ENCODE results near the gene KIT.

The KIT gene

GRCh38 chr4:54773022-54773421 lies 115.3 kb downstream of the KIT start:
- Mint-ChIP-seq H3K4me3 (no peak overlapping the region), H3K27me3 (peaks cover 4 to 5% of the 10 kb centered on the region in 2 donors)
- no peak for ATAC-seq (replicated peaks)

GRCh38 chr4:54779036-54779435 lies 121.3 kb downstream of the KIT start:
- no peak for ATAC-seq (replicated peaks)
- Mint-ChIP-seq H3K4me3 (no peak overlapping the region), H3K4me1 (no peaks in the 10 kb centered on the region), H3K27me3 (peaks cover 4 to 11% of the 10 kb centered on the region in 2 donors), H3K9me3 (no peaks in the 10 kb centered on the region), H3K27ac (no peak overlapping the region), H3K36me3 (no peaks in the 10 kb centered on the region)
- DNase-seq, result no peak

More at GRCh38 chr4:54773022-54773421, 115.3 kb downstream of the KIT start:
- Mint-ChIP-seq H3K9me3 (peaks cover 0 to 6% of the 10 kb centered on the region in 2 donors), H3K27ac (no peak overlapping the region), H3K36me3 (no peaks in the 10 kb centered on the region), H3K4me1 (no peaks in the 10 kb centered on the region)
- no peak for DNase-seq

- H3K27ac Mint-ChIP-seq, result no peak overlapping the region
- ATAC-seq (replicated peaks) (no peak), DNase-seq (no peak)
- peaks cover 4 to 11% of the 10 kb centered on the region in 2 donors for H3K27me3 Mint-ChIP-seq
- H3K9me3 Mint-ChIP-seq, result no peaks in the 10 kb centered on the region
- H3K4me3 Mint-ChIP-seq, result no peak overlapping the region
- H3K36me3 Mint-ChIP-seq, result no peaks in the 10 kb centered on the region
- H3K4me1 Mint-ChIP-seq, result peaks cover 0 to 3% of the 10 kb centered on the region in 2 donors
These were observed 121.9 kb downstream of the KIT start for GRCh38 chr4:54779476-54780148.

GRCh38 chr4:54780149-54780495 lies 122.4 kb downstream of the KIT start:
- H3K4me1 Mint-ChIP-seq, result peaks cover 0 to 3% of the 10 kb centered on the region in 2 donors
- no peak for ATAC-seq (replicated peaks)

GRCh38 chr4:54781756-54782155 lies 124.0 kb downstream of the KIT start:
- Mint-ChIP-seq H3K4me3 (no peak overlapping the region), H3K4me1 (peaks cover 0 to 3% of the 10 kb centered on the region in 2 donors), H3K36me3 (no peaks in the 10 kb centered on the region), H3K9me3 (no peaks in the 10 kb centered on the region), H3K27ac (no peak overlapping the region), H3K27me3 (peaks cover under 1 to 7% of the 10 kb centered on the region in 2 donors)
- DNase-seq (no peak), ATAC-seq (replicated peaks) (no peak)

More at GRCh38 chr4:54780149-54780495, 122.4 kb downstream of the KIT start:
- H3K27ac Mint-ChIP-seq, result no peak overlapping the region
- no peaks in the 10 kb centered on the region for H3K9me3 Mint-ChIP-seq
- H3K27me3 Mint-ChIP-seq, result peaks cover 4 to 11% of the 10 kb centered on the region in 2 donors
- H3K36me3 Mint-ChIP-seq, result no peaks in the 10 kb centered on the region
- DNase-seq, result no peak
- no peak overlapping the region for H3K4me3 Mint-ChIP-seq

GRCh38 chr4:54783402-54784110 lies 125.8 kb downstream of the KIT start:
- H3K4me3 Mint-ChIP-seq, result no peak overlapping the region
- no peak overlapping the region for H3K27ac Mint-ChIP-seq
- no peaks in the 10 kb centered on the region for H3K36me3 Mint-ChIP-seq

GRCh38 chr4:54784161-54784671 lies 126.5 kb downstream of the KIT start:
- Mint-ChIP-seq H3K27ac (no peak overlapping the region), H3K27me3 (peaks cover 0 to 6% of the 10 kb centered on the region in 2 donors), H3K36me3 (no peaks in the 10 kb centered on the region), H3K9me3 (no peaks in the 10 kb centered on the region), H3K4me1 (peaks cover 0 to 3% of the 10 kb centered on the region in 2 donors), H3K4me3 (no peak overlapping the region)
- ATAC-seq (replicated peaks) (no peak), DNase-seq (no peak)

More at GRCh38 chr4:54783402-54784110, 125.8 kb downstream of the KIT start:
- DNase-seq (no peak), ATAC-seq (replicated peaks) (no peak)
- Mint-ChIP-seq H3K4me1 (peaks cover 0 to 3% of the 10 kb centered on the region in 2 donors), H3K9me3 (no peaks in the 10 kb centered on the region), H3K27me3 (peaks cover 0 to 2% of the 10 kb centered on the region in 2 donors)

All from stimulated activated naive B cell treated with anti-CD40 and anti-IgM and Interleukin-4, amounts not matched to agents 10 μg/mL and 1 μg/mL and 100 μg/mL, for 72 hours (primary cell).